ENCODE measurements around the gene KHNYN.
A peak's percentile ranks its signal among the peaks of the same experiment; 100 is the strongest.
"Not testable (repeated sequence)": the region's sequence is repeated elsewhere in the genome, so short reads cannot be mapped to it uniquely, and the experiment has no call there.

Gene KHNYN

DNA sequence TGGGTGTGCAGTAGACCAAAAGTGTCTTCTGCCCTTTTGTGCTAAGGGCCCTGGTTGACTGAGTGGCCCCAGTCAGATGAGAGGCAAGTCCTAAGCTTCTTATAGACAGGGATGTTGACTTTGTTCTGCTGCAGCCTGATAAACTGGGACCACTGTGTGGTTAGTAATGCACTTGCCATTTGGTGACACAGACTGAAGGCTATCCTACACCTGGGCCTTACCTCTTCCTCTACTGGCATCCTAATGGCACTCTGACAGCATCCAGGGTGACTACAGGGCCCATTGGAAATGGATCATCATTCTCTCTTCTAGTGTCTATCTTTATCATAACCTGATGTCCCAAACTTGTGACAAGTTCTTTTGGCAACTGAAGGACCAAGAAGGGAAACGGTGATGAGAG, 9.5 kb downstream of the KHNYN start:
- DNase-seq, result no peak

GRCh38 chr14:24439830-24440605, 10.3 kb downstream of the KHNYN start:
- no peak for DNase-seq

DNA sequence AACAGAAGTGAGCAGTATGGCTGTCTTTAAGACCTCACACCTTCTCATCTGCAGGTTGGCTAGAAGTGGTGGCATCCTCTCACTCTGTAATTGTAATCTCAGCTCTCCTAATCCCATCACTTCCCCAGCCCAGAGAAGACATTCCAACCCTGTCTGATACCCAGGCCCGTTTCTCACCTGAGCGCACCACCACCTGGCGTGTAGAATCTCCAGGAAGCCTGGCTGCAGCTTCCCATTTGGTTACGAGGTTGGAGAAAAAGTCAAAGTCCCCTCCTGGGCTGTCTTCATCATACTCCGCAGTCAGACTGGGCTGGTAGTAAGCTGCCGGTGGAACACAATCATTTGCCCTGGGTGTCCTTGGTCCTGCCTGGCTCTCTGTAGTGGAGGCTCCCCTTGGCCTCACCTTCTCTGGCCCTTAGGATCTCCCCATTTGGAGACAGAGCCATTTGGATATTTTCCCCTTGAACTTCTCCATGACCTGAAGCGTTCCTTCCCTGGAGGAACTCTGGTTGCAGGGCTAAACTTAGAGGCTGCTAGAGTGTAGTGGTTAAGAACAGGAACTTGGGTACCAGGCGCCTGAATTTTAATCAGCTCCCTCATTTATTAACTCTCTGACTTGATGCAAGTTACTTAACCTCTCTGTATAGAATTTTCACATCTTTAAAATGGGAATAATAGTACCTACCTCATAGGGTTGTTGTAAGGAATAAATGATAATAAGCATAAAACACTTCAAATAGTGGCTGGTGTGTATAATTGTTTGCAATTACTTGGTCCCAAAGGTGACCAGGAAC, 11.0 kb downstream of the KHNYN start:
- no peak for DNase-seq

DNA sequence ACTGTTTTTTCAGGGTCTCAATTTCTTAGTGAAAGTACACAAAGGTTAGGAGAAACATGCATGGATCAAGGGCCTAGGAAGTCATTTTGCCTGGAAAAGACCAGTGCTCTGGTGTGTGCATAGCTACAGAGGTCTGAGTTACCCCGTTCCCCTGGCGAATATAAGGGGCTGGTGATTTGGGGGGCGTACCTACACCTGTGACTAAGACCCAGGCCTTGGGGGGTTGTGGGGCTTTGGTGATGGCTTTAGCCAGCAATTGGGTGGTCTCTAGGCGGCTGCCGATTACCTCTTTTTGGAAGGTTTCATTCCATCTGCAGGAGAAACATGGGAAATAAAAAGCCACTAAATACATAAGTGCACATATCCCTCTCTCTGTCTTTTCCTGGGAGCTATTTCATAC, 11.7 kb downstream of the KHNYN start:
- no peak for DNase-seq

DNA sequence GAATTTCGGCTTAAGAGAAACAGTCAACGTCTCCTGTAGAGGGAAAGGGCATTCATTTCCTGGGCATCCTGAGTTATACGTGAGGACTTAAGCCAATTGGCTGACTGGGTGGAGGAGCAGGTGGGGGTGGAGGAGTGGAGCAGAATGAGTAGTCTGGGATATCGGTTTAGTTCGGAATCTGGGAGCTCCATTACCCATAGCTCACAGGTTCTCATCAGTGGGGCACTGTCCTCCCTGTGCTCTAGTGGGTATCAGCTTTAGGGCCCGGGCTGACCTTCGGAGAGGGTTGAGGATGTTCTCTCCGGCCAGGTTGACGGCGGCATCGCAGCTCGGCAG, 12.1 kb downstream of the KHNYN start:
- DNase-seq, result no peak

GRCh38 chr14:24442240-24443052, 12.7 kb downstream of the KHNYN start, which contains the start of gene SDR39U1:
Gene SDR39U1, minus strand, starts transcription at chr14:24442776. Its CDS starts 7 bp downstream, at chr14:24442769.
- DNase-seq, result peak; percentile 97

GRCh38 chr14:24443053-24443665, 13.4 kb downstream of the KHNYN start:
- DNase-seq, result no peak

DNA sequence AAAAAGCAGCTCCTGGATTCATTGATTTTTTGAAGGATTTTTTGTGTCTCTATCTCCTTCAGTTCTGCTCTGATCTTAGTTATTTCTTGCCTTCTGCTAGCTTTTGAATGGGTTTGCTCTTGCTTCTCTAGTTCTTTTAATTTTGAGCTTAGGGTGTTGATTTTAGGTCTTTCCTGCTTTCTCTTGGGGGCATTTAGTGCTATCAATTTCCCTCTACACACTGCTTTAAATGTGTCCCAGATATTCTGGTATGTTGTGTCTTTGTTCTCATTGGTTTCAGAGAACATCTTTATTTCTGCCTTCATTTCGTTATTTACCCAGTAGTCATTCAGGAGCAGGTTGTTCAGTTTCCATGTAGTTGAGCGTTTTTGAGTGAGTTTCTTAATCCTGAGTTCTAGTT, 21.1 kb downstream of the KHNYN start:
- not testable (repeated sequence) for DNase-seq

DNA sequence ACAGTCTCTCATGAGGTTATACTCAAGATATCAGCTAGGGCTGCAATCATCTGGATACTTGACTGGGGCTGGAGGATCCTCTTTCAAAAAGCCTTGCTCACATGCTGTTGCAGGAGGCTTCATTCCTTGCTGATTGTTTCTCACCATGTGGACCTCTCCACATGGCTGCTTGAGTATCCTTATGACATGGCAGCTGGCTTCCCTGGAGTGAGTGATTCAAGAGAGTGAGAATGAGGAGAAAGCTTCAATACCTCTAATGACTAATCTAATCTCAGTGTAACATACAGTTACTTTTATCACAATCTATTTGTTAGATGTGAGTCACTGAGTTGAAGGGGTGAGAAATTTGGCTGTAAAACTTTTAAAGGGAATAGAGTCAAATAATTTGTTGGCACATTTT, 27.2 kb downstream of the KHNYN start:
- DNase-seq, result no peak

GRCh38 chr14:24458736-24459135, 29.0 kb downstream of the KHNYN start:
- no peak for DNase-seq

DNA sequence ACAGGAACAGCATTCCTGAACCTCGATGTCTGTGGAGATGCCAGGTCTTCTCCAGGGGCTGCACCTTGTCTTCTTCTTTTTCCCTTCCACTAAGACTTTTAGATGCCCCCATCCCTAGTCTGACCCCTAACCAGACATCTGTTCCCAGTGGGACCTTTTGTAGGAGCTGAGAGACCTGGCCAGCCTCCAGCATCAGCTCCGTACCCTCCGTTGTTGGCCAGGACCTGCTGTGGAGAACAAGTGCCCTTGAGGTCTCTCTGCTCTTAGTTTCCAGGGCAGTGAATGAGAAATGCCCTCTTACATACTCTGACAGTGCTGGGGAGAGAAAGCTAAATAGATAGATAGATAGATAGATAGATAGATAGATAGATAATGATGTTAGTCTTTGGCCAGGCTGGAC, 29.6 kb downstream of the KHNYN start:
- DNase-seq, result no peak

DNA sequence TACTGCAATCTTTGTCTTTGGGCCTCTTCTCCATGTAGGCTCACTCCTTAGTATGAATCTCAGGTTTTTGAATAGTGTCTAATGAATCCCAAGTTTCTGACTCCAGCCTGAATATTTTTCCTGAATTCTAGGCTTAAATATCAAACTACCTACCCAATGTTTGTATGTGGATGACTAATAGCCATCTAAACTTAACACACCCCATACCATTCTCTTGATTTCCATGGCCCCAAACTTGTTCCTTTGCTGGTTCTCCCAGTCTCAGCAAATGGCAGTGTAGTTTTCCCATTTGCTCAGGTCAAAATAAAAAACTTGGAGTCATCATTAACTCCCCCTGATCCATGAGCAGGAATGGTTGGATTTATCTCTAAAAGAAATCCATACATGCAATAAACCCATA, 31.6 kb downstream of the KHNYN start:
- DNase-seq, result no peak

DNA sequence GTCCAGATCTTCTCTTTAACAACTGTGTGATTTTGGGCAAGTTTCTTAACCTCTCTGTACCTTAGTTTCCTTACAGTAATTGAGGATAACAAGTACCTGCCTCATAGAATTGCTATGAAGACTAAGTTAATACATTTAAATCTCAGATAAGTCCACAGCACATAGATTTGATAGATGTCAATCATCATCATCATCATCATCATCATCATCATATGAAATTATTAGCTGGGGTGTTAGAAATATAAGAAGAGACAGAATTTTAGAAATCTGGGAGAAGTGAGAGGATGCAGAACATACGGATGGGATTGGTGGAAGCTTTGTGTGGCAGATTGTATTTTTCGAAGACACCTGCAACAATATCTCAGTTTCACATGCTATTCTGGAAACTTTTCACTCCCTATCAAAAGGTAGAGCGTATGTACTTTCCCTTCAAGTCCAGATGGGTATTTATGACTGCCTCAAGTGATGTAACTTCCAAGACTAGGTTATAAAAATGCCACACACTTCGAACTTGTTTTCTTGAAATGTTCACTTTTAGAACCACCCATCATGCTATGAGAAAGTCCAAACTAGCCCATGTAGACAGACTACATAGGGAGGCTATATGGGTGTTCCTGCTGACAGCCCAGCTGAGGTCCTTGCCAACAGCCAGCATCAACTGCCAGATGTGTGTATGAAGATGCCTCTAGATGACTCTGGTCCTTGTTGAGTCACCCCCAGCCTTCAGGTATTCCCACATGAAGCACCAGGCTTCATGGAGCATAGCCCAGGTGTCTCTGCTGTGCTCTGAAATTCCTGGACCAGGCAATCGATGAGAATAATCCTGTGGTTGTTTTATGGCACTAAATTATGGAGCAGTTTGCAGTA, 33.5 kb downstream of the KHNYN start:
- no peak for DNase-seq

- no peak for DNase-seq
Observed at GRCh38 chr14:24463884-24464785, 34.4 kb downstream of the KHNYN start.

GRCh38 chr14:24465368-24465767, 35.6 kb downstream of the KHNYN start:
- peak; percentile 40 for DNase-seq

DNA sequence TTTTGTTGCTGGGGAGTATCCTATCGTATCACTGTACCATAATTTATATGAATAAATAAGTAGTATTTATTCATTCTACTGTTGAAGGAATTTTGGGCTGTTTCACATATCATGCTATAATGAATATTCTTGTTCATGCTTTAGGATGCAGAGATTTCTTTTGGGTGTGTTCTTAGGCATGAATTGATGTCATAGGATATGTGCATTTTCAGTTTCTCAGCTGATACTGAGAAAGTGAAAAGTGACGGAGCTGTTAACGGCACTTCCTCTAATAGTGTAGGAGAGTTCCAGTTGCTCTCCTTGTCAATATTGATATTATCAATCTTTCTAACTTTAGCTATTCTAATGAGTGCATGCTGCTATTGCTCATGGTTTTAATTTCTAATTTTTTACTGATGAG, 36.1 kb downstream of the KHNYN start:
- no peak for DNase-seq

DNA sequence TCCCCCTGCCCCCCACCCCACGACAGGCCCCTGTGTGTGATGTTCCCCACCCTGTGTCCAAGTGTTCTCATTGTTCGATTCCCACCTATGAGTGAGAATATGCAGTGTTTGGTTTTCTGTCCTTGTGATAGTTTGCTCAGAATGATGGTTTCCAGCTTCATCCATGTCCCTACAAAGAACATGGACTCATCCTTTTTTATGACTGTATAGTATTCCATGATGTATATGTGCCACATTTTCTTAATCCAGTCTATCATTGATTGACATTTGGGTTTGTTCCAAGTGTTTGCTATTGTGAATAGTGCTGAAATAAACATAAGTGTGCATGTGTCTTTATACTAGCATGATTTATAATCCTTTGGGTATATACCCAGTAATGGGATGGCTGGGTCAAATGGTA, 40.7 kb downstream of the KHNYN start:
- not testable (repeated sequence) for DNase-seq

DNA sequence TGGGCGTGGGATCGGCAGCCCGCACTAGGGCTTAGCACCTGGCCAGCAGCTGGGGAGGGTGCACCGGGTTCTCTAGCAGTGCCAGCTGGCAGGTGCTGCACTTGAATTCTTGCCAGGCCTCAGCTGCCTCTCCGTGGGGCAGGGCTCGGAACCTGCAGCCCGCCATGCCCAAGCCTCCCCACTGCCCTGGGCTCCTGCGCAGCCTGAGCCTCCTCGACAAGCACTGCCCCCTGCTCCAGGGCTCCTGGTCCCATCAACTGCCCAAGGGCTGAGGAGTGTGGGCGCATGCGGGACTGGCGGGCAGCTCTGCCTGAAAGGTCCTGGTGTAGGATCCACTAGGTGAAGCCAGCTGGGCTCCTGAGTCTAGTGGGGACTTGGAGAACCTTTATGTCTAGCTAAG, 43.5 kb downstream of the KHNYN start:
- DNase-seq, result no peak

DNA sequence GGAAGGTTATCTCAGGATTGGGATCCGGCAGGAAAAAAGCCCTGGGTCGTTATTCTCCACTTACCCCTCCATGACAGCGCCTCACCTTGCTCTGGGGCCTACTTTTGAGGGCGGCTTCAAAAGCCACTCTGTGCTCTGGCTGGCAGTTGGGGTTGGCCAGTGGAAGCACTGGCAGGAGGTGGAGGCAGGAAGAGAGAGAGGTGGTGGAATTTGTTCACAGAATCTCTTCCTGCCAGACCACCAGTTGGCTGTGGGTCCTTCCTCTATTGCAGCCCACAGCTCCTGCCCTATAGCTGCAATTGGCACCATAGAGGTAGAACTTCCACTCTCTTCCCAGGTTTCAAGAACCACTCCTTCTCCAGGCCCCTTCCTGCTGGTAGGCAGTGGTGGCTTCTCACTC, 45.5 kb downstream of the KHNYN start:
- DNase-seq, result no peak

DNA sequence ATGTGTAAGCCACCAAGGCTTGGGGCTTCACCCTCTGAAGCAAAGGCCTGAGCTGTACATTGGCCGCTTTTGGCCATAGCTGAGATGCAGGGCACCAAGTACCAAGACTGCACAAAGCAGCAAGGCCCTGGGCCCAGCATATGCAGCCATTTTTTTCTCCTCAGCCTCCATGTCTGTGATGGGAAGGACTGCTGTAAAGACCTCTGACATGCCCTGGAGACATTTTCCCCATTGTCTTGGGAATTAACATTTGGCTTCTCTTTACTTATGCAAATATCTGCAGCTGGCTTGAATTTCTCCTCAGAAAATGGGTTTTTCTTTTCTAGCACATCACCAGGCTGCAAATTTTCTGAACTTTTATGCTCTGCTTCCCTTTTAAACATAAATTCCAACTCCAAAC, 50.2 kb downstream of the KHNYN start:
- DNase-seq, result not testable (repeated sequence)

All from CD4-positive, alpha-beta T cell treated with Interleukin-17A for 4 hours (primary cell).